NCI-H2196 treated with DMSO at 0.1 percent for 48 hours (cell line): ENCODE results near the gene NRIP3.
"Not testable (repeated sequence)": the region's sequence is repeated elsewhere in the genome, so short reads cannot be mapped to it uniquely, and the experiment has no call there.

Source experiments
- DNase-seq: peaks from one replicate; lab custom pipeline; 2025; ENCODE audit not compliant: unreplicated experiment; lab: John Stamatoyannopoulos, UW

NRIP3 gene

GRCh38 chr11:9016916-9017642 lies 13.3 kb upstream of the NRIP3 start:
- DNase-seq = no peak

GRCh38 chr11:9015677-9016076 lies 11.9 kb upstream of the NRIP3 start:
- DNase-seq = peak; percentile 69

GRCh38 chr11:9014826-9015225 lies 11.0 kb upstream of the NRIP3 start:
- no peak for DNase-seq

- no peak for DNase-seq
These were observed 9.6 kb upstream of the NRIP3 start for GRCh38 chr11:9013373-9013772.

- not testable (repeated sequence) for DNase-seq
These were observed 5.7 kb upstream of the NRIP3 start for GRCh38 chr11:9009538-9009937.

- DNase-seq = no peak
These were observed 4.9 kb upstream of the NRIP3 start for GRCh38 chr11:9008661-9009060.

- DNase-seq = no peak
These were observed 4.3 kb upstream of the NRIP3 start for GRCh38 chr11:9008011-9008550.

GRCh38 chr11:9005087-9005486 lies 1.3 kb upstream of the NRIP3 start:
- no peak for DNase-seq

GRCh38 chr11:9004183-9004926 lies 554 bp upstream of the NRIP3 start:
- no peak for DNase-seq

- no peak for DNase-seq
These were observed 755 bp downstream of the NRIP3 start for GRCh38 chr11:9002920-9003572.

GRCh38 chr11:9001736-9002135 lies 2.1 kb downstream of the NRIP3 start:
- DNase-seq = no peak

GRCh38 chr11:8998017-8998416 lies 5.8 kb downstream of the NRIP3 start:
- DNase-seq = no peak

GRCh38 chr11:8997451-8997850 lies 6.3 kb downstream of the NRIP3 start:
- no peak for DNase-seq

- no peak for DNase-seq
These were observed 14.3 kb downstream of the NRIP3 start for GRCh38 chr11:8989453-8989852.

GRCh38 chr11:8988329-8989234 lies 15.2 kb downstream of the NRIP3 start:
- no peak for DNase-seq

- no peak for DNase-seq
These were observed 16.4 kb downstream of the NRIP3 start for GRCh38 chr11:8987446-8987845.

GRCh38 chr11:8986772-8987171 lies 17.0 kb downstream of the NRIP3 start:
- not testable (repeated sequence) for DNase-seq

GRCh38 chr11:8985462-8985861 lies 18.3 kb downstream of the NRIP3 start:
- no peak for DNase-seq

- no peak for DNase-seq
These were observed 20.2 kb downstream of the NRIP3 start for GRCh38 chr11:8983552-8983951.

GRCh38 chr11:8980485-8980884 lies 23.3 kb downstream of the NRIP3 start:
- no peak for DNase-seq

- DNase-seq = not testable (repeated sequence)
These were observed 24.4 kb downstream of the NRIP3 start for GRCh38 chr11:8979365-8979764.
